GM19351 (cell line): Measurements from ENCODE around the gene MEN1.

Experiments used
- ATAC-seq: cut with Tn5 transposase; IDR thresholded peaks from one replicate; pipeline ENCODE4 v1.9.1; 2021; ENCODE audit warnings: mild to moderate bottlenecking, moderate library complexity; ENCODE audit not compliant: unreplicated experiment

MEN1 gene

GRCh38 chr11:64765851-64766665 lies 44.3 kb downstream of the MEN1 start:
- no peak for ATAC-seq

- no peak for ATAC-seq
Observed at GRCh38 chr11:64765291-64765850, 45.0 kb downstream of the MEN1 start.

GRCh38 chr11:64764753-64765152 lies 45.6 kb downstream of the MEN1 start:
- no peak for ATAC-seq

DNA sequence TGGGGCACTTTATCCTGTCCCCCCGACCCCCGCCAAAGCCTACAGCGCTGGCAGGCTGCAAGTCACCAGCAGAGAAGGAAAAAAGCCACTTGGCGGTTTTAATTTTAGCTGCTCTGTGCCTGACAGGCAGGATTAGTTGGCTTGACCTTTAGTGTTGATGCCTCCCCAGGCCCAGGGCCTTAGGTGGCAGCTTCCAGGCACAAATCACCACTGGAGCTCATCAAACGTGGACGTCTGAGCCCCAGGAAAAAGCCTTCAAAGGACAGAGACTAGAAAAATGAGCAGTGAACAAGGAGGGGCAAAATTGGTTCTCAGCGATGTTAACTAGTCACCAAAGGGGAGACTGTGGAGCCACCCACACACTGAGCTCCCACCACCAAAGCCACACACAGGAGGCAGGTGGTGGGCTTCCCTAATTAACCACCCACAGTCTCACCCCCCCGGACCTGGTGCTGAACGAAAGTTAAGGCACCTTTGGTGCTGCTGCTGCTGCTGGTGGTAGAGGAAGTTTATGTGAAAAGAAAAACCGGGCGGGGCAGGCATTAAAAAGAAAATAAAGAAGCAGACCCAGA lies 46.2 kb downstream of the MEN1 start:
- no peak for ATAC-seq

- ATAC-seq, result no peak
Observed at GRCh38 chr11:64763526-64764039, 46.8 kb downstream of the MEN1 start.

GRCh38 chr11:64762674-64763525 lies 47.5 kb downstream of the MEN1 start:
- no peak for ATAC-seq

GRCh38 chr11:64762277-64762673 lies 48.1 kb downstream of the MEN1 start:
- no peak for ATAC-seq

DNA sequence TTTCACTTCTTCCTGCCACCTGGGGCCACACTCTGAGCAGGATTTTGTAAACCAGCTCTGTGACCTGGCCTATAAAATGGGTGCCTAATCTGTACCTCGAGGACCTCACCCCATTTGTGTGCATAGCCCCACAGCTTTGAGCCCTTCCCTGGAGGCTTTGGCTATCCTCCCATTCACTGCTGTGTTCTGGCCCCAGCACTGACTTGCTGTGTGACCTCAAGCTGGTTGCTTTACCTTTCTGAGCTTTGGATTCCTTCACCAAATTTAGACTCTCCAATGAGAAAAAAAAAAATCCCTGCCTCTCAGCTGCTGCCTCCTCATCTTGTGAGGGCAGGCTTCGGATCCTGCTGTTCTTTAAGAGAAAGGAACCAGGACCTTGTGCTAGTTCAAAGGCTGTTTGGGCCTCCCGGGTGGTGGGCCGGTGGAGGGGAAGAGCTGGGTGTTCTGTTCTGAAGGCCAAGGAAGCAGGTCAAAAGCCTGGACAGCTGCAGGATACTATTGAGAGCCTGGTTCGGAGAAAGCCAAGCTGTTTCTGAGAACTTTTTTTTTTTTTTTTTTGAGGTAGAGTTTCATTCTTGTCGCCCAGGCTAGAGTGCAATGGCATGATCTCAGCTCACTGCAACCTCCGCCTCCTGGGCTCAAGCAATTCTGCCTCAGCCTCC lies 49.5 kb downstream of the MEN1 start:
- ATAC-seq, result no peak

DNA sequence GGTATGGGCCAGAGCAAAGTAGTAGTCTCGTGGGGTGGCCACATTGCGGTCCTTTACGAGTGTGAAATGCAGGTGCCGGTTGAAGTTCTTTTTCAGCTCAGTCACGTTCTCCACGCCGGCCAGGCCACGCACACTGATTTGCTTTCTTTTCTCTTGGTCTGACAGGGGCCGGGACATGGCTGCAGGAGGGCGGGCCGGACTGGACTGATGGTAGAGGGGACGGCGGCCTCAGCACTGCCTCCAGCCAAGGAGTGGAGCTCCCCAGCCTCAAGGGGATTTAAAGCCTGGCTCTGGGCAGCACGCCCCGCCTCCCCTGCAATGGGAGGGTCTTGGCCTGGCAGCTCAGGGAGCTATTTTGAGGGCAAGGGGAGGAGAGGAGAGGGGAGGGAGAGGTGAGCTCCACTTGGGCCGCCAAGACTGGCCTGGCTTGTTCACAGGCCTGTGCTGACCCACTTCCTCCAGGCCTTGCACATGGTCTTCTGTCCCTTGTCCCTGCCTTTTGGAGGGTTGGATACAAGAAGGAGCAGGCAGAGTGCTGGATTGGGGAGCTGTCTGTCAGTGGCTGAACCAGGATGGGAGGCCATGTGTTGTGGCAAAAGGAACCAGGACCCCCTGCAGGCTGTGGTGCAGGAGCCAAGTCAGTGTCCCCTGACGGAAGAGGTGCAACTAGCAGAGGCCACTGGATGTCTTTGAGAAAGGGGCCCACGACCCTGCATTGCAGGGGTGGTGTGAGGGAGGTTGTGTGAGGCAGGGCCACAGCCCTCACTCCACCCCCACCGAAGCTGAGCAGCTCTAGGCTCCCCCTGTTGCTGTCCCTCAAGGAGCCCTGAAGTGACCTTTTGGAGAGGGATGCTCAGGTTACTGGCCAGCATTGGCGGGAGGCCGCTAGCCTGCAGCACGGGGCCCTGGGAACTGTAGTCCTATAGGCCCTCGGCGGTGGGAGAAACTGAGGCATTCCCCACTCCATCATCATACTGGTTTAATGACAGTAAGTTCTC lies 50.3 kb downstream of the MEN1 start, which contains the start of gene PYGM:
TSS of gene PYGM (minus strand) at position 253 of the 998 bp plus-strand sequence. CDS start at position 177, 76 bp downstream.
- ATAC-seq, result no peak

DNA sequence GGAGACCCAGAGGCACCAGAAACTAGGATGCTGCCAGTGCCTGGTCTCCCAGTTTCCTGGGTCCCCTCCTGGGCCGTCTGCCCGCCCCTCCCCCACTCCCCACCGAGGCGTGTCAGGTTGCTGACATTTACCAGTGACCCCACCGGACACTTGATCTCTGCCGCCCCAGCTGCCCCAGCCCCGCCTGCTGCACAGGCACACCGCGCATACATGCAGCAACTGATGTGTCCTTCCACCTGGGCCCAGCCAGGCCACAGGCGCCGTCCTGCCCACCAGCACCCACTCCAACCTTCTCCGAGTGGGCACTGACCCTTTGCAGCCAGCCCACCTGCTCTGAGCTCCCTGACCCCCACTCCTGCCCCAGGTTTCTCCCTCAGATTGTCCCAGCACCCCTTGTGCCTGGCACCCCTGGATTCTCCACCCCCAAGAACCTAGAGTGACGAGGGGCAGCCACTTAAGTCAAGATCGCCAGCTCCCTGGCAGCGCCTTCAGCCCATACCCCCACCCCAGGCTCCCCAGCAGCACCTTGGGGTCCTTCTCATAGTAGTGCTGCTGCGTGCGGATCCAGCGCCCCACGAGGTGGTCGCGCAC lies 51.1 kb downstream of the MEN1 start:
- ATAC-seq, result no peak

- ATAC-seq, result no peak
Observed at GRCh38 chr11:64758330-64759079, 51.8 kb downstream of the MEN1 start.

GRCh38 chr11:64757549-64758329 lies 52.6 kb downstream of the MEN1 start:
- ATAC-seq, result no peak

- ATAC-seq, result no peak
Observed at GRCh38 chr11:64755681-64756361, 54.5 kb downstream of the MEN1 start.

DNA sequence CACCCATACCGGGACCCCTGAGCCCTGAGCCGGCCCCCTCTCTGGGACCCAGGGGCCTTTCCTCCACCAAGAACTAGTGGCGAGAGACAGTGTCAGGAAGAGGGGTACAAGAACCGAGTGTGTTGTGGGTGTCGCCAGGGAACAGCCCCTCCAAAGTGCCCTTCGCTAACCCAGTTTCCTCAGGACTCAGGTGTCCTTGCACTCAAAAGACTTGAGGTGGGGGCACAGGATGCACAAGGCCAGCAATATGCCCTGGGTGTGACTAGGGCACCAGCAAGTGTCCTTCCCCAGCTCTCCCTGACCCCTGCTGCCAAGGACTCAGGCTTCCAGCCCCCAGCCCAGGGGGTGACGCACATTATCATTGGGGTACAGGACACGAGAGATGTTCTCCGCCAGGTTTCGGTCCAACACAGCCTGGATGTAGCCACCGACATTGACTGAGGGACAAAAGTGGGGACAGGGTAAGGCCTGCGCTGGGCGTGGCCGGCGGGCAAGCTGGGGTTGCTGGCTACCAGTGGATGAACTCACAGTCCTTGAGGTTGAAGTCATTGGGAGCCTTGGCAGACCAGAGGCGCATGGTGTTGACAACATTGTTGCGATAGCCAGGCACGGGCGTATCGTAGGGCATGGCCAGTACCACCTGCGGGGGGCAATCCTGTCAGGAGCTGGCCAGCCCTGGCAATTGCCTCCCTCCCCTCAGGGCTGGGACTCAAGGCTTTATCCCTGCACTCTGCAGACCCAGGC lies 55.3 kb downstream of the MEN1 start:
- no peak for ATAC-seq

GRCh38 chr11:64754124-64754918 lies 56.0 kb downstream of the MEN1 start:
- no peak for ATAC-seq
